GM21447 (cell line): ENCODE results near the gene ADD1.
A peak's percentile ranks its signal among the peaks of the same experiment; 100 is the strongest.

Experiments used
- ATAC-seq: cut with Tn5 transposase; IDR thresholded peaks from one replicate; pipeline ENCODE4 v1.9.1; 2021; ENCODE audit not compliant: unreplicated experiment

ADD1 gene

GRCh38 chr4:2961811-2962441 lies 118.3 kb downstream of the ADD1 start:
- ATAC-seq, result no peak

GRCh38 chr4:2962614-2963174 lies 119.0 kb downstream of the ADD1 start:
- peak; percentile 30 for ATAC-seq

- peak; percentile 80 for ATAC-seq
These were observed 119.7 kb downstream of the ADD1 start, which contains the start of the genes GRK4 and NOP14 for GRCh38 chr4:2963175-2963965. GRK4 (plus strand) TSS chr4:2963571; CDS start chr4:2964071, 500 bp downstream. NOP14 (minus strand) TSS chr4:2963406; CDS start chr4:2963319, 87 bp downstream.

GRCh38 chr4:2963966-2964471 lies 120.4 kb downstream of the ADD1 start:
- peak; percentile 37 for ATAC-seq

GRCh38 chr4:2964706-2965258 lies 121.1 kb downstream of the ADD1 start:
- no peak for ATAC-seq

GRCh38 chr4:2965262-2965661 lies 121.6 kb downstream of the ADD1 start:
- ATAC-seq, result no peak

- no peak for ATAC-seq
These were observed 124.7 kb downstream of the ADD1 start for GRCh38 chr4:2968381-2968780.

- no peak for ATAC-seq
These were observed 127.6 kb downstream of the ADD1 start for GRCh38 chr4:2971275-2971674.

- ATAC-seq, result no peak
These were observed 133.8 kb downstream of the ADD1 start for GRCh38 chr4:2977211-2978088.
